SH-SY5Y (cell line): ENCODE measurements around the gene CGNL1.

ENCODE experiments used
- GATA2 ChIP-seq: IDR thresholded peaks from 2 replicates; pipeline ENCODE4 v1.6.1; 2011; ENCODE audit warnings: mild to moderate bottlenecking, low read depth, low read length
- GATA3 ChIP-seq: IDR thresholded peaks from 2 replicates; pipeline ENCODE4 v1.6.1; 2011; ENCODE audit warnings: low read depth, mild to moderate bottlenecking, low read length, moderate library complexity

DNA sequence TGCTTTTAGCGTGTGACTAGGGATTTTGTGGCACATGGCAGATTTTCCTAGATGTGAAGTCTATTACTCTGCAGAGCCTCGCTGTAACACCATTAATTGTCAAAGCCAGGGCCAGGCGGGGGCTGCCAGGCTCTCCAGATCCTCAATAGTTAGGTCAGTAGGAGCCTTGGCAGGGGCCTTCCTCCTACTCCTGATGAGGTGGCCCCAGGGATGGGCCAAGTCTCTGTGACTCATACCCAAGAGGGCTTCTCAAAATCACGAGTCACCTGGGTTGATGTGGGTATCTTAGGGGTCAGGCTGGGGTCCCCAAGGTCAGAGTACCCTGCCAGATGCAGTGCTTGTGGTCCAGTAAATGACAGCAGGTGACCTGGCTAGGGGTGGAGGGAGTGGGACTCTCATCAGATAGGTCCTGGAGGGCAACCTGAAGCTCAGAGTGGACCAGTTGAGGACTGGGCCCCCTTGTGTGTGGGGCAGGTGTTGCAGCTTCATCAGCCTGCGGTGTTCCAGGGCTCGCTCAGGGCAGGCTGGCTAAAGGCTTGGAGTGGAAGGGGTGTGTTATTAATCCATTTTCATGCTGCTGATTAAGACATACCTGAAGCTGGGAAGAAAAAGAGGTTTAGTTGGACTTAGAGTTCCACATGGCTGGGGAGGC is 126.9 kb downstream of the CGNL1 start:
- TF ChIP-seq GATA2 (no peak), GATA3 (no peak)
